ENCODE measurements around the gene PBXIP1.

Gene PBXIP1

DNA sequence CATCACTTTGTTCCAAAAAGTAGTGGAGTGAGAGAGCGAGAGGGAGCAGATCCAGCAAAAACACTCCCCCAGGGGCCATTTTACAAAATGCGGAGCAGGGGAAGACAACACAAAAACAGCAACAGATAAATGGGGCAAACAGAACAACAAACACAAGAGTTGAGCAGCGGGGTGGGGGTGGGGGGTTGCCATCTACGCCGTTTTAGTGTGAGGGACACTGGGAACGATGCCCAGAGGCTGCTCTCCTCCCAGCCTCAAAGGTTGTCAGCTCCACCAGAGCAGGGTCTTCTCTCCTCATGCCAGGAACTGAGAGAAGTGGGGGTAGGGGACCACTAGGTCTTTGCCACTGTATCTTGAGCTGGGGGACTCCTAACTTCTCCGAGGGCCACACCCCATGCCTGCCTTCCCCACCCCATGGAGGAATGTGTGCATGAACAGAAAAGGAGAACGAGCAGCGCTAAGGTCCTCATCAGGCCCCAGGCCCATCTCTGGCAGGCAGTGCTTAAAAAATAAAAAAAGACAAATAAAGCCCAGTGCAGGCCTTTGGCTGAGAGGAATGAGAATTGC is 1.3 kb upstream of the PBXIP1 start:
- DNase-seq (ENCODE audit: low spot score) = no peak

DNA sequence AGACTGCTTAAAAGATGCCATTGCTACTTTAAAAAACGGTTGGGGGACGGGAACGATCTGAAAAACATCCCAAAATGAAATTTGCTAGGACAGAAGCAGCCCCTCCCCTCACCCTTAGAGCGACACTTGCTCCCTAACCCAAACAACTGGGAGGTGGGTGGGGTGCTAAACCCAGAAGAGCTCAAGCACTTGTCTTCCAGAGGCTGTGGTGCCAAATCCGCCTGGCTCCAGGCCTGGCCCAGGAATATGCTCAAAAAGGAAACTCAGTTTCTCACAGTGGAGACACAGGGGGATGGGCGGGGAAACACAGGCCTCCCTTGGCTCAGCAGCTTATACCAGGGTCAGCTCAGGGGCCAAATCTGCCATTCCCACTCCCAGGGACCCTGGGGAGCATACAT is 644 bp upstream of the PBXIP1 start:
- DNase-seq (ENCODE audit: low spot score) = no peak

DNA sequence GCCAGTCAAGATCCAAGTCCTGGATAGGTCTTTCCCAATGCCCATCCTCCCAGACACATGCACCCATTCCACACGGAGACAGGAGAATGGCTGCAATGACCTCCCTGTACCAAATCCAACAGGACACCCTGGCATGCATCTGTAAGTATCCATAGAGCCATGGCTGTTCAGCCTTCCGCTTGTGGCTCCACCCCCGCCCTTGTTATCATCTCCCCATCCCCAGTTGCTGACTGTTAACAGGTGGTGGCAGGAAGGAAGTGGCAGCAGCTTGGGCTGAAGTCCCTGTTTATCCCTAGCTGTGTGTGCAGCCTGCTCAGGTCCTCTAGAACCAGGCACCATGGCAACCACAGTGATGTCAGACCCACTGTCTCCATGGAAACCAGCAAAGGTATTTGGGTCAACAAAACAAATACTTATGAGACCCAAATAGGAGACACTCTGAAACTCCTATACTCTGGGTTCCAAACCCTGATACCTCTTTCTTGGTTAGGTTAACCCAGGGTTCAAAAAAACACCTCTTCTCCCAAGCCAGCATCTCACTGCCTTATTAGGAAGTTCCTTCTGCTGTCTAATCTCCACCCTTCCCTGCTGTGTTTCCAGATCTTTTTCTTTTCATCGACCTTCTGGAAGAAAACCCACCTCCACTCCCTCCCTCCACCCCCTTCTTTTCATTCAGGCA is 721 bp downstream of the PBXIP1 start:
- no peak for DNase-seq (ENCODE audit: low spot score)

DNA sequence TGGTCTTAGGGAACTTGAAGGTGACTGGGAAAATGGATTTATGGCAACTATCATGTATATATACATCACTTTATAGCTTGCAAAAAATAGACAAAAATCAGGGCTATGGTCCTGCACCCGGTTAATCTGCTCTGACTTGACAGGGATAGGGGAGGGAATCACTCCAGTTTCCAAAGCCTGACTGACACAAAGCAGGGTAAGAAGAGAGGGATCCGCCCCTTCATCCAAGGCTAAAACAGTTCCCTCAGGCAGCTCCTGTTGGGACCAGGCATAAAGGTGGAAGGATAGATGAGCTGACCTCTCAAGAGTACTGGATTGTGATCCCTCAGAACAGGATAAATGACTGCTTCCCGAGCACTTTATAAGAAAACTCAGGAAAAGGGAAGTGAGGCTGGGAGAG is 1.4 kb downstream of the PBXIP1 start:
- no peak for DNase-seq (ENCODE audit: low spot score)

DNA sequence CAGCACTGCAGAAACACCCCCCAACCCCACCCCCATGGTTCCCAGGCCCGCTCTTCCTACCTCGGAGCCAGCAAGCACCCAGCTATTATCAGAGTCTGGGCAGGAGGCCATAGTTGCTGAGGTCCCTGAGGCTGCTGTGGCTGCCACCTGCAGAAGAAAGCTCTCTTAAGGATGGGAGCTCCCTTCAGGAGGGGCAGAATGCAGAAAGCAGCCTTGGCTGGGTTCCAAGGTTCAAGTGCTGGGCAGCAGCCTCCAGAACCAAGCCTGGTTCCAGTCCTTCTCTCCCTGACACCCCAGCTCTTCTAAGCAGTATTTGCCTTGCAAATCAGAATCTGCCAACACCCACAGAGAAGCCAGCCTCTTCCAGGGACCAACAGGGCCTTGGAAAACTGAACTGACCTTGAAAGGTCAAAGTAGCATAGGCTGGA is 2.3 kb downstream of the PBXIP1 start:
- no peak for DNase-seq (ENCODE audit: low spot score)

DNA sequence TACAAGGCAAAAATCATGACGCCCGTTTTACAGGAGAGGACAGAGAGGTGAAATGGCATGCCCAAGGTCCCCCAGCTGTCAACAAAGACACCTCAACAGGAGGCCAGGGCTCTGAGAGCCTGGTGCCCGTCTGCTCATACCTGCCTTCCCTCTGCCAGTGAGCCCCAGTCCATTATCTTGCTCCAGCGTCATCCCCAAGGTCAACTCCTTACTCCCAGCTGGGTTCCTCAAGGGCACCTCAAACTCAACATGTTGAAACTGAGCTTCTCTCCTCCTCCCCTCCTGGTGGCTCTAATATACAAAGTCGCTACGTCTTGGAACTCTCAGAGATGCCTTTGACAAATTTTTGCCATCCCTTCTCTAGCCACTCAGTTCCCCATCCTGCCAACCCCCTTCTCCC is 3.2 kb downstream of the PBXIP1 start:
- no peak for DNase-seq (ENCODE audit: low spot score)

DNA sequence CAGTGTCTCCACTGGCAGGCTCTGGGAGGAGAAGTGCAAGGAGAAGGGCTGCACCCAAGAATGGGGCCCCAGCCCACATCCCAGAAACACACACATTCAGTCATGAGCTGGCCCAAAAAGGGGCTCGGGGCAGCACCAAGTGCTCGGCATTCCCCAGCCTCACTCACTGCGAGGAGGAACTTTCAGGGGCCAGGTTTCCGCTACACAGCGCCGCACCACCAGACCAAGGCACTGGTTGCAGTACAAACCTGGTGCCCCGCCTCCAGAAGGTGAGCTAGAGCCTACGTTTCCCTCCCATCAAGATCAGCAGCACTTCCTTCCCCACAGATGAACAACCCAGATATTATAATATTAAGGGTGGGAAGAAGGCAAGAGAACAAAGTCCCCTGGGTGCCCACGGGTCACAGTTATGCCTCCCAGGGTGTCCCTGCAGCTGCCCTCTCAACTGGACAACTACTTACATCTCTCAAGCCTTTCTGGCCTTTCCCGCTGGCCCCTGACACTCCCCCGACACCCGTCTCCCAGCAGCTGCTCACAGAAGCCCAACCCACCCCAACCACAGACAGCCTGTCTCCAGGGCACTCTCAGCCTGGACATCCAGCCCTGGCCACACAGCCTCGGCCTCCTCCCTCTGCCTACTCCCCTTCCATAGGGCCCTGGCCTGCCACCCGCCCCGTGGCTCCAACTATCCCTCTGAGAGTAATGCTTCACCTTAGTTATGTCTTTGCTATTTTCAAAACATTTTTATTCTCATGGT is 3.8 kb downstream of the PBXIP1 start:
- DNase-seq (ENCODE audit: low spot score) = no peak

DNA sequence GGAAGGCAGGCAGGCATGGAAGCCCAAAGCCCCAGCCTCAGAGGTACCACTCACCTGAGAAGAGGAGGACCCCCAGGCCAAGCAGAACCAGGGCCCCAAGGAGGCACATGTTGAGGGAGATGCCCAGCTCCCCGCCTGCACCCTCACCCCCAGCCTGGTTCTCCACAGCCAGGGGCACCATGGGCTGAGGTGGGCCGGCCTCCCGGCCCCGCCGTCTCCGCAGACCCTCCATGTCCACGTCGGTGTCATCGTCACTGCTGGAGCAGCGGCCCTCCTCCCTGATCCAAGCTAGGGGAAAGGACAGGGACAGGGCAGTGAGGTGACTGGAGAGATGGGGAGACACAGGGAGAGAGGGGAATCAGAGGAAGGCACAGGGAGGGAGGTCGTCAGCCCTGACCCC is 7.8 kb downstream of the PBXIP1 start:
- no peak for DNase-seq (ENCODE audit: low spot score)

DNA sequence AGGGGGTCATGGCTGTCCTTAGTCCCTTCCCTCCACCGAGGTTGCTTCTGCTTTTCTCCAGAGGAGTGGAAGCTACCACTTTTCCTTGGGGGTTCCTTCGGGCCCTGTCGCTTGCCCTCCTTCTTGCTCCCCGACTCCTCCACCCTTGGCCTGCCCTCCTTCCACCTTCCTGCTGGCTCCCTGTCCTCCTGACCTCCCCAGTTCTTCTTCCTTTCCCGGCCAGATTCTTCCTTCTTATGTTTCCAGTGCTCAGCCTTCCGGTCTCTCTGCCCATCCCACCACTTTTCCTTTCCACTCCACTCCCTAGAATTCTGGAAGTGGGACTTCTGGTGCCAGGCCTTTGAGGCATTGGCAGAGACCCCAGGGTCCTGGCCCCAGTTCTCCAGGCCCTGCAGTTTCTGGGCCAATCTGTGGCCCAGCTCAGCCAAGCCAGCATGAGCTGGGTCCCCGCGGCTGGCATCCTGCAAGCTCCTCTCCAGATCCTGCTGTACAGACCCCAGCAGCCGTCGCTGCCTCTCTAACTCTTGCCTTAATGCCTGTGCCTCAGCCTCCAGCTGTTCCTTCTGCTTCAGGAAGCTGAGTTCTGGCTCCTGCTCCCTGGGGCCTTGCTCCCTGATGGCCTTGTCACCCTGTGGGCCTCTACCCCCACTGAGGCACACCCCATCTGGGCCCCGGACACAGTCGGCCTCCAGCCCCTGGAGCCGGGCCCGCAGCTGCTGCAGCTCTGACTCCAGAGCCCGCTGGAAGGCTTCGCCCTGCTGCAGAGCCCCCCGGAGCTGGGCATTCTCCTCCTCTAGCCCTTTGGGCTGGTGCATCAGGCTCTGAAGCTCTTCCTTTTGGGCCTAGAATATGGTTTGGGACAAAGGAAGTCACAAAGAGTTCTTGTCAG is 9.7 kb downstream of the PBXIP1 start:
- DNase-seq (ENCODE audit: low spot score) = no peak

DNA sequence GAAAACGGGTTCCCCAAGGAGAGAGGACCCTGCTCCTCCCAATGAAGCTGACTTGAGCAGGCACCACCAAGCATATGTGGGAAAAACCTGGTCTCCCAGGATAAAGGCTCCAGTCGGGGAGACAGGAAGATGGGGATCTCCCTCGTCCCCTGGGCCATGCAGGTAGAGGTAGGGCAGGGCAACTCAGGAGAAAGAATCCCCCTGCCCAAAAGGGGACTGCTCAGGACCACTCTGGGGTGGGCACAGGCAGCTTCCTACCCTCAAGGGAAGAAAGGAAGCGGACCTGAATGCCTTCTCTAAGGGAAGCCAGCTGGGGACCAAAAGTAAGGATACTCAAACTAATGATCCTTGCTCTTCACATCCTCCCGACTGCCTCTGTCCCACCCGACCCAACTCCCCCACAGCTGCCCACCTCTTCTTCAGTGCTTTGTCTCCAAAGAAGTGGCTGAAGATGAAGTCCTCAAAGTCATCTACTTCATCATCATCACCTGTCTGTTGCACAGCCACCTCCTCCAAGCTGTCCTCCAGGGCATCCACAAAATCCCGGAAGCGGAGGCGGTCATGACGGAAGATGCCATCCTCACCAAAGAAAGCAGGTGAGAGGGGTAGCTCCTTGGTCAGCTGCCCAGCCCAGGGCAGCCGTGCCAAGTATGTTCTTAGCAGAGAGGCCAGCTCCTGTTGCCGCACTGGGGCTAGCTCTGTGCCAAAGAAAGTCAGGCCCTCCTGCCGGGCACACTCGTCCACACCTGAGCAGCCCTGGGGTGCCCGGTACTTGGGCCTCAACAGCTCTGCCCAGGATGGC is 10.5 kb downstream of the PBXIP1 start:
- DNase-seq (ENCODE audit: low spot score) = no peak

DNA sequence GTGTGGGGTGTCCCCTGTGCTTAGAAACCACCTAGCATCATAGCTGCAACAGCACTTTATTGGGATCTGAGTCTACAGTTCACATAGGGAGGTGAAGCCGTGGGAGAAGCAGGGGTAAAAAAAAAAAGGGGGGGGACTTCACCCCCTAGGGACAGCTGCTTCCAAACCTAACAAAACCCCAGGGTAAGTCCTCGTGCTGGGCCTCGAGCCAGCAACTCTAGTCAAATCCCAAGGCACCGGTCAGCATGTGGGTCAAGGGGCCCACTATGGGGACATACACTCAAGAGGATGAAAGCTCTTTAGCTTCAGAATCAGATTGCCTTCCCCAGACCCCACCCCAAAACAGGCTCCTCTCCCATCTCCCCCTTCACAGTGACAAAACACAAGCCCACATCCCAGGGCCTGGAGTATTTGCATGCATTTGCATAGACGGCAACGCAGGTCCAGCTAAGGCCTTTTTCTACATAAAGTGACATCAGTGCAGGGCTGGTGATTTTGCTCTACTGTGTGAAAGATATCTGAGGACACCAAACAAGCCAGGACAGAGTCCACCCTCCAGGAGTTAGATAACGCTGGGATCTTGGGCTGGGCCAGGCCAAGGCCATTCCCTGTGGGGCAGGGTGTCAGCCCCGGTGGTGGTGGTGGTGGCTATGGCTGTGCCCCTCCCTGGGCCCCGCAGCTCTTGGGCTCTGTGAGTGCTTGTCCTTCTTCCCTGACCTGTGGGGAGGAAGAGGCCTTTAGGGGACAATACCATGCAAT is 11.3 kb downstream of the PBXIP1 start:
- no peak for DNase-seq (ENCODE audit: low spot score)

DNA sequence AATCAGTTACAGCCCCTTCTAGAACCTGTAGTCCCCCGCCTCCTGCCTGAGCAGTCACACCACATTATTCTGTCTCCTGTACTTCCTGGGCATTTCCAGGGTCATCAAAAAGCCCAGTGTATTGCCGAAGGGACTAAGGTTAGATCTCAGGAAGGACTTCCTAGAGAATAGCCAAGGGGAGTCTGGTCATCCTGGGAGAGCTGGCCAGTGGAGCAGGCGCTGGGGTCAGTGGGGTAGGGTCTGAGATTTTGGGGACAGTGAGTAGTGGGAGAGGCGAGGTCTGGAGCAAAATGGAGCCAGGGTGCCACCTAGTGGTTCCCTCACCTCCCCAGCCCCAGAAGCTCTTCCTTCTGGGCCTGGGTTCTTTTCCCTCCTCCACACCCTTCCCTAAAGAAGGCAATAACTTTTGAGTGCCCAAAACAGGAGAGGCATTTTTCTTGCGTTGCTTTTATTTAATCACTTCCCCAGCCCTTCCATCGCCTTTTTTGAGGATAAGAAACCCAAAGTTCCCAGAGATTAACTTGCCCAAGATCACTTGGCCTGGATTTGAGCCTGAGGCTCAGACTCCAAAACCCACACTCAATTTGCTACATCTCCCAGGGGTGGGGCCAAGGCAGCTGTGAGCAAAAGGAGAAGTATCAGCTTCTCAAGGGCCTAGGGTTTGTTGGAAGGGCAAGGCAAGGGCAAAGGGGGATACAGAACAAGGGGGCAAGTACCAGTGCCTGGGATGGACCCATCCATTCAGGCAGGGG is 12.1 kb downstream of the PBXIP1 start:
- DNase-seq (ENCODE audit: low spot score) = peak; percentile 26

DNA sequence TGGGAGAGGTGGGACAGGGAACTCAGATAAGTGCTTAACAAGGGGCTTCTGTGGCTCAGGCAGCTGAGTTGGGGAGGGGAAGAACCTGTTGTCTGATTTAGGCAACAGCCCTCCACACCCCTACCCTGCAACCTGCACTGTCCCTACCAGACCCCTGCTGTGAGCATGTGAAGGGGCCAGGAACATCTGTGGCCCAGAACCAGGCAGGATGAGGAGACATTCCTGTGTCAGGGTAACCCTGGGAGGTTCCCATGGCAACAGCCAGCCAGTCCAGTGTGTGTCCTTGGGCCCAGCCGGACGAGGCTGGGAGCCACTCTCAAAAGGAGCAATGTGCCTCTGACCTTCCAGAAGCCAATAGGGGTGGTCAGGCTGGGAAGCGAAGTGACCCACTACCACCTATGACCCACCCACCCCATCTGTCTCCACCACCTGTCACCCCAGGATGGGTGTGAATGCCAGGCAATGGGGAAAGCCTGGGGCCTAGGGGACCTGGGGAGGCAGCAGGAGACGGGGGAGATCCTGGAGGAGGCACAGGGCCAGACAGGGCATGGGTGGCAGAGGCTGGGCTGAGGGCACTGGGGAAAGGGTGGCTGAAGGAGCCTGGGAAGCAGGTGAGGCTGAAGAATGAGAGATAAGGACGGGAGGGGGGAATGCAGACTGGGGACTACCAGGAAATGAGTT is 14.4 kb downstream of the PBXIP1 start:
- no peak for DNase-seq (ENCODE audit: low spot score)

DNA sequence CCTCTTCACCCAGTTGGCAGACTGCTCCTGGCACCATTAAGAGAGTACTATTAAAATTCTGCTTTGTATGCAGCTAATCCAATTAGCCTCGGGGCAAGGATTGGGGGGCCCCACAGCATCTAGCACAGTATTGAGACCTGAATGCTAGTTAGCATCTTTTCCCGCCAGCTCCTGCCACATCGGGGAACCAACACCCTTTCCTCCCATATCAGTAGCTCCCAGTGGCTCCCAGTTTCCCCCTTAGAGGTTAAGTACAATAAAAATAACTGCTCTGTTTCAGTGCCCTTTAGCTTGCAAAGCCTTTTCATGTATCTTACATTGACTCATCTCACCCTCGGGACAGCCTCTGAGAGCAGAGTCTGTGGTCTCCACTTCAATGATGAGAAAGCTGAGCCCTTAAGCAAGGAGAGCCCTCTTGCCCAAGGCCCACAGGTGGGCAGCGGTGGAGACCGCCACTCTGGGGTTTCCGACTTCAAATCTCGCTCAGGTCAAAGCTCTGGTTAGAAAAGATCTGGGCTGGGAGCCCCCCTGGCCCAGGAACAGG is 15.2 kb downstream of the PBXIP1 start:
- no peak for DNase-seq (ENCODE audit: low spot score)

DNA sequence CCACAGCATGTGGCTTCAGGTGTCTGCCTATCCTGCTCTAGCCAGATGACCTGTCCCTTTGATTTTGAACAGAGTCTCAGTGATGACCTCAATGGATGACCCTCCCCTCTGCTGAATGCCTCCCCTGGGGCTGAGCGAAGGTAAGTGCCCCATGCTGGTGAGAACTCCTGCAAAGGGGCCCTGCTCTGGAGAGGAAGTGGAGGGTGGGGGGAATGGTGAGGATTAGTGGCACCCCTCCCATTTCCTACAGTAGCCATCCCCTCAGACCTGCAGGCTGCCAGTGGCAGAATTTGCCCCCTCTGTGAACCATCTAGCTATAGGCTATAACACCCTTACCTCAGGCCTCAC is 15.7 kb downstream of the PBXIP1 start:
- DNase-seq (ENCODE audit: low spot score) = no peak

DNA sequence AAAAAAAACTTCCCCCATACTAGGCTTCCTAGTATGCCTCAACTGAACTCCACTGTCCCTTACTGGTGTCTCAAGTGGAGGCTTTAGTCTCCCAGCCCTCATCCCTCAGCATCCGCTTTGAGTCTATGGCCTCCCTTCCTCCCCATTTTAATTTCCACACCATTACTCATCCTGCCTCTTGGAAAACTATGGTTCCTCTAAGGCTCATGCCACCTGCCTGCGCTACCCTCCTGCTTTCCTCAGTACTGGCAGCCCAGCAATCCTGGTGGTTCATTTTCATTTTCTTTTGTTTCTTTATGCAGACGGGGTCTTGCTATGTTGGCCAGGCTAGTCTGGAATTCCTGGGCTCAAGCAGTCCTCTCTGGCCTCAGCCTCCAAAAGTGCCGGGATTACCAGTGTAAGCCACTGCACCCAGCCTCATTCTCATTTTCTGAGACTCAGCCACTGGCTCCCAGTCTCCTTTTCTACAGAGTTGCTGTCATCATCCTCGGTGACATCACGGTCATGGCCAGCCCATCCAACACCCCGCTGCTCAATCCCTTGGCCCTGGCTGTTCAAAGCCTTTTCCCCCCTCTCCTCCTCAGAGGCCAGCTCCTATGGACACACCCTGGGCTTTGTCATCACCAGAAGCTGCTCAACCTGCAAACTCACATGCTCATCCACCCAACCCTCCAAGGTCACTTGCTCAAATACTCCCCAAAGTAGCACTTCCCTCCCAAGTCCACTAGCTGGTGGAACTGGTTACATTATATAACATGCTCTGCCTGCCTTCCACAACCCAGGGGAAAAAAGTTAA is 17.1 kb downstream of the PBXIP1 start:
- DNase-seq (ENCODE audit: low spot score) = no peak

DNA sequence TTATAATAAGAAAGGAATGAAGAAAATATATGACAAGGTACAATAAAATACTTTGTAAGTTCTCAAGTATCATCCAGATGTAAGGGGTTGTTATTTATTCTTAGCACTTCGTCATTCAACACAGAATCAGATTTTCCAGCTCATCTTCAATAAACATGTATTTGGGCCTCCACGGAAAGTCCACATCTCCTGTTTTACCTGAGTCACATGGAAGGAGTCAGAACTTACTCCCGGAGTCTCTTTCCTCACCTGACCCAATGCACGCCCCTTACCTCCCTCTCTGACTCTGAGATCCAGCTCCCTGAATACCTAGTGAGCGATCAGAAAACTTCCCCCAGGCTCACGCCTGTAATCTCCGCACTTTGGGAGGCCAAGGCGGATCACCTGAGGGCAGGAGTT is 17.9 kb downstream of the PBXIP1 start:
- no peak for DNase-seq (ENCODE audit: low spot score)

All from LoVo (cell line).